Dedifferentiated amniotic fluid mesenchymal stem cell (primary cell): ENCODE measurements around the gene MSLN.
"Not testable (repeated sequence)": the region's sequence is repeated elsewhere in the genome, so short reads cannot be mapped to it uniquely, and the experiment has no call there.

ENCODE experiments used
- DNase-seq: peaks from one replicate; pipeline ENCODE4 v3.0.0-alpha.2; 2016; ENCODE audit errors: extremely low spot score

MSLN gene

GRCh38 chr16:734981-735881 lies 25.3 kb upstream of the MSLN start:
- DNase-seq = no peak

- DNase-seq = no peak
These were observed 24.5 kb upstream of the MSLN start for GRCh38 chr16:735982-736453.

DNA sequence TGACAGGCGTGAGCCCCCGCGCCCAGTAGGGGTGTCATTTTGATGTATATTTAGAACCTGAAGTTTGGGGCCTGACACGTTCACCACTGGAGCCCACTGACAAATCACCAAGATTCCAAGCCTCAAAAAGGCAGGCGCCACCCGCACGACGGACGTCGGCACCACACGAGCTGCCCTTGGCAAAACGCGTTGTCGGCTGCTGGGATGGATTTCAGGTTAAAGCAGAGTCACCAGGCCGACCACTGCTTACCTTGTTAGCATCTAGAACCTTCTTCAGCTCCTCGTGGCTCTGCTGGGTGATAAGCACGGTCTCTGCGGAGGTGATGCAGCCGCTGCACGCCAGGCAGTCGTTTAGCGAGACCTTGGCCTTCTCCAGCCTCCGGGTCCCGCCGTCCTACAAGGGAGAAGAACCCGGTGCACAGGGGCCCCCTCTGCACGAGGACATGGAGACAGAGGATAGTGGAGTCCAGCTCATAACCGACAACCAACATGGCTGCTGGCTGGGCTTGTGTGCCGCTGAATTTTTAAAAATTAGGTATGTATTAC lies 23.5 kb upstream of the MSLN start:
- no peak for DNase-seq

- no peak for DNase-seq
These were observed 20.7 kb upstream of the MSLN start for GRCh38 chr16:739560-740458.

DNA sequence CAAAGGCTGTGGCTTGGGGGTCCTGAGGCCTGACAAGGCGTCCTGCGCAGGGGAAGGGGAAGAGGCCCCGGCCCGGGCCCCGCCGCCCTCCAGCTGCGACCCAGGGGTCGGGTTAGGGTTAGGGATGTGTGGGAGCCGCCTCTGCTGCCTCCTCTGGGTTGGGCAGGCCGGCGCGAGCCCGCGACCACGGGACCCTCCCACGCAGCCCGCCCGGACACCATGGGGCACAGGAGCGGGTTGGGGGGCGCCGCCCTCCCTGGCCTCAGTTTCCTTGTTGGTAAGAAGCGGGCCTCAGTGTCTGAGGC lies 20.1 kb upstream of the MSLN start:
- no peak for DNase-seq

DNA sequence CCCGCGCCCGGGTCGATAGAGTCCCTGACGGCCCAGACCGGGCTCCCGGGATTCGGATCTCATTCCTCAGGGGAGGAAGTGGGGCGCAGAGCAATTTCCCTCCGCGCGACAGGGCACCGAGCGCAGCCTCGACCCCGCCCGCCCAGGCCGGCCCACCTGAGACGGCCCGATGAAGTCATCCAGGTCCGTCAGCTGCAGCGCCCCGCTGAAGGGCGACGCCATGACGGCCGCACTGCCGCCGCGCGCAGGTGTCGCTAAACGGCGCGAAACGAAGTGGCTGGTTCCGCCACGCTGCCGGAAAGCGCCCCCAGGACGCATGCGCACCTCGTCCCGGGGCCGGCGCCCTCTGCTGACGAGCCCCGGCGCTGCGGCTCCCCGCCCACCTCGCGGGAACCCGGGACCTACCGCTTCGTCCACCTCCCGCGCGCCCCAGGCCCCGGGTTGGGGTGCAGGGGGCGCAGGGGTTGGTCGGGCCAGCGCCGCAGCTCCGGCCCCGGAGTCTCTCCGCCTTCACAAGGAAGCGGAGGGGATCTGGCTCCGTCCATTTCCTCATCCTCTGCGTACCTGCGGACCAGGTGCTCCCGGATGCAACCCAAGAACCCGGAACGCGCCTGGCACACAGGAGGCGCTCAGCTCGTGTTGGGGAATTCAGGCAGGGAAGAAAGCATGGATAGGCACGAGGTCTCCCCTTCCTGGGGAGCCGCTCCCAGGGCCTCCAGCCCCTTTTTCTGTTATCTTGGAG lies 19.6 kb upstream of the MSLN start, which contains the start of gene CIAO3:
CIAO3 (minus strand) TSS at position 234 of the 742 bp plus-strand sequence; CDS start at position 222, 12 bp downstream.
- peak; percentile 77 for DNase-seq

- DNase-seq = no peak
These were observed 18.4 kb upstream of the MSLN start for GRCh38 chr16:741986-742629.

GRCh38 chr16:742894-743293 lies 17.6 kb upstream of the MSLN start:
- DNase-seq = not testable (repeated sequence)

- DNase-seq = no peak
These were observed 16.6 kb upstream of the MSLN start for GRCh38 chr16:743794-744500.

DNA sequence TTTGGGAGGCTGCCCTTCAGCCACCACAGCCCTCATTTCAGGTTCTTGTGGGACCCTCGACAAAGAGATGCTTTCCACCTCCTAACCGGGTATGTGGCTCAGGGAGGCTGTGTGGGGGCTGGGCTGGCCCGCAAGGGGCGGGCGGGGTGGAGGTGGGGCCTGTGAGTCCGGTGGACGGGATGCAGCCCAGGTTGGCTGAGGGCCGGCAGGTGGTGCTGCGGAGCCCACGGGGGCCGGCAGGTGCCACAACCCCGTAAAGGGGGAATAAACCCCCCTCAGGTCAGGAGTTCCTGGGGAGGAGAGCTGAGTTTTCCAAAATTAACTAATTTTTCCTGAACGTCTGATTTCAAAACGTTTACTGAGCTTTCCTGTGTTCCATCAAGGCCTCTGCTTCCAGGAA lies 14.8 kb upstream of the MSLN start:
- no peak for DNase-seq

GRCh38 chr16:746637-747036 lies 13.9 kb upstream of the MSLN start:
- no peak for DNase-seq

GRCh38 chr16:747978-748746 lies 12.4 kb upstream of the MSLN start:
- no peak for DNase-seq

DNA sequence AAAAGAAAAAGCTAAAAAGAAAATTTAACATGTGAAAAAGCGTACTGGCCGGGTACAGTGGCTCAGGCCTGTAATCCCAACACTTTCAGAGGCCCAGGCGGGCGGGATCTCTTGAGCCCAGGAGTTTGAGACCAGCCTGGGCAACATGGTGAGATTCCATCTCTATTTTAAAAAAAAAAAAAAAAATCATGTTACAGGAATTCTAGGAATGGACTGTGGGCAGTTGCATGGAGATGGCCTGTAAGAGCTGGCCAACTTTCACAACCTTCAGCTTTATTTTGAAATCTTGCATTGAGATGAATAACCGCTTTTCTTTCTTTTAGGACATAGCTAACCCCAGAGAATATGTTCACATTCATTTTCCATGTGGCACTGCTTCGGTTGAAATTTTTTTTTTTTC lies 11.5 kb upstream of the MSLN start:
- peak; percentile 91 for DNase-seq

DNA sequence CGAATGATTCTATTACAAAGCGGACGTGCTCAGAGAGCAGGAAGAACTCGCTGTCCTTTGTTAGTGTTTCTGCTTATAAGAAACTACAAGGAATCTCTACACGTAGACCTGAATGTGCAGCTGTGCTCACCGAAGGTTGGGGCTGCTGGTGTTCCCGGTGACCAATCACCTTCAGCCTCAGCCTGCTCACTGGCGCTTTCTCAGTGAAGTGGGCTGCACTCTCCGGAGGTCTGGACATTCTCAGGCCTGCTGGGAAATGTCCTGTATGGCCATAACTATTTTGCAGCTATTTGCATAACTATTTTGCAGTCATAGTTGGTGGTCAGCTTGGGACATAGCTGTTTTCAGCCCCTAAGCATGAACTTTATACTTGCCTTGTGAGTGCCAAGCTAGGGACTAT lies 10.0 kb upstream of the MSLN start:
- no peak for DNase-seq

DNA sequence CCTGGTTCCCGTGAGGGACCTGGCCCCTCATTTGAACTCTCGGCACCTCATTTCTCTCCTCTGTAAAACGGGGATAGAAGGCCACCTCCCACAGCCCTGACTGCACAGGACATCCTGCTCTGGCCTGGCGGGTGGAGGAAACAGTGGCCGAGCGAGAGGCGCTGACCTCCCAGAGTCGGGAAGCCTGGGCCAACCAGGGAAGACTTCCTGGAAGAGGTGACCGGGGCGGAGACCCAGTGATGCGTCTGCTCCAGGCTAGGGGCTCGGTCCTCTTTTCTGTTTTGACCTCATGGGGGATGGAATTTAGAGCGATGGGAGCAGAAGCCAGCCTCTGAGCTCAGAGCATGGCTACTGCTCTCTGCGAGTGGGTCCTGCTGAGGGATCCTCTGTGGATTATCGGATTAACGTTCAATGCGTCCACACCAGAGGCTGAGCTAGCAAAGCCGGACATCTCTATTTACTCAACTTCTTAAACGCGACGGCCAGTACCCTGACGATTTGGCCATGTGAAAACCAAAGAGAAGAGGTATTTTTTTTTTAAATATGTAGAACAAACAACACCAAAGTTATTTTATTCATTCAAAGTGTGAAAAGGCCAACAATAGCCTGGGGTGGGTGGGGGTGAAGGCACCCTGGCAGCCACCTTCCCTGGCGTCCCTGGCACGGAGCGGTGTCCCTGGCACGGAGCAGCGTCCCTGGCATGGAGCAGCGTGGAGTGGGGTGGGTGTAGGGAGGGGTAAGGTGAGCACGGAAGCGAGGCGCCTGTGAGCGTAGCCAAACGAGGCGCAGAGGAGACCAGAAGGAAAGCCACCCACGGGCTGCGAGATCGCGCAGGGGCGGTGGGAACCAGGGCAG lies 9.2 kb upstream of the MSLN start:
- DNase-seq = no peak

GRCh38 chr16:752007-752312 lies 8.6 kb upstream of the MSLN start:
- DNase-seq = no peak

DNA sequence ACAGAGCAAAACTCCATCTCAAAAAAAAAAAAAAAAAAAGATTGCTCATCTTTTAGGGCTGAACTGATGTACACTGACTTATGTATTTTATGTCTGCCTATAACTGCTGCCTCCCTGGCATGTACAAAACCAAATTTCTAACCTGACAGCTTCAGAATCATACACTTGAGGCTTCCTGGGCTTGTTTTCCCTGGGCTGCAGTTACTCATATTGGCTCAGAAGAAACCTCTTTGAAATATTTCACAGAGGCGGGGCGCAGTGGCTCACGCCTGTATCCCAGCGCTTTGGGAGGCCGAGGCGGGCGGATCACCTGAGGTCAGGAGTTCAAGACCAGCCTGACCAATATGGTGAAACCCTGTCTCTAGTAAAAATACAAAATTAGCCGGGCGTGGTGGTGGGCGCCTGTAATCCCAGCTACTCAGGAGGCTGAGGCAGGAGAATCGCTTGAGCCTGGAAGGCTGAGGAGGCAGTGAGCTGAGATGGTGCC lies 6.4 kb upstream of the MSLN start:
- DNase-seq = not testable (repeated sequence)

DNA sequence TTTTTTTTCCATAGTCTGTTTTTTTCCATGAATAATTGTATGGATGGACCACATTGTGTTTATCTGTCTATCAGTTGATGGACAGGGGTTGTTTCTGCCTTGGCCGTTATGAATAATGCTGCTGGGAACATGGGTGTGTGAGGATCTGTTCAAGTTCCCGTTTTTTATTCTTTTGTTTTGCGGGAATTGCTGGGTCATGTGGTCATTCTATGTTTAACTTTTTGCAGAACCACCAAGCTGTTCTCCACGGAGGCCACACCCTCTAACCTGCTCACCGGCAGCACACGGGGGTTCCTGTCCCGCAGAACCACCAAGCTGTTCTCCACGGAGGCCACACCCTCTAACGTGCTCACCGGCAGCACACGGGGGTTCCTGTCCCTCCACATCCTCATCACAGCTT lies 5.9 kb upstream of the MSLN start:
- DNase-seq = no peak

- no peak for DNase-seq
These were observed 4.1 kb upstream of the MSLN start for GRCh38 chr16:756428-756827.
